ENCODE measurements around the gene TCP11L2.
A peak's percentile ranks its signal among the peaks of the same experiment; 100 is the strongest.
"Not testable (repeated sequence)": the region's sequence is repeated elsewhere in the genome, so short reads cannot be mapped to it uniquely, and the experiment has no call there.

The TCP11L2 gene

DNA sequence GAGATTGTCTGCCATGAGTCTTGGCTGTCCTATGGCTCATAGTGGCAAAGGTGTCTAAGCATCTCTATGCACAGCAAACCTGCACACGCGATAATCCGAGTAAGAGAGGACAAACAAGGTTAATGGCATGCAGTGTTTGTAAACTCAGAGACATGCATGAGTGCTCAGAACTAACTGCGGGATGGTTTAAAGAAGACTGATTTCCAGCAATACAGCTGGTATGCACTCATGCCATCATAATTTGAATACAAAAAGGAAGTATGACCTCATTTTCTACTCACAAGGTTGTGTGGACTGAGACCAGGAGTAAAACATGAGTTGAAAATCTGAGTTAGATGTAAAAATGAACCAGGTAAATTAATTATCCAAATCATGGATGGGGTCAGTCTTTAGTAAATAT is 16.6 kb upstream of the TCP11L2 start:
- no peak for DNase-seq

DNA sequence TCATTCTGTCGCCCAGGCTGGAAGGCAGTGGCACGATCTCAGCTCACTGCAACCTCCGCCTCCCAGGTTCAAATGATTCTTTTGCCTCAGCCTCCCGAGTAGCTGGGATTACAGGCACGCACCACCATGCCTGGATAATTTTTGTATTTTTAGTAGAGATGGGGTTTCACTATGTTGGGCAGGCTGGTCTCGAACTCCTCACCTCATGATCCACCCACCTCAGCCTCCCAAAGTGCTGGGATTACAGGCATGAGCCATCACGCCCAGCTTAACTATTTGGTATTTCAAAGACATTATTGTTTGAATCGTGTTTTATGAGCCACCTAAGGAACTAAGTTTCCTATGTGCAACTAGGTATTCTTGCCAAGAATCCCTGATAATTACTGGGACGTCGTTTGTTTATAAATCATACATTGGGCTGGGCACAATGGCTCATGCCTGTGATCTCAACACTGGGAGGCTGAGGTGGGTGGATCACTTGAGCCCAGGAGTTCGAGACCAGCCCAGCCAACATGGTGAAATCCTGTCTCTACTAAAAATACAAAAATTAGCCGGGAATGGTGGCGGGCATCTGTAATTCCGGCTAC is 15.9 kb upstream of the TCP11L2 start:
- DNase-seq: not testable (repeated sequence)

DNA sequence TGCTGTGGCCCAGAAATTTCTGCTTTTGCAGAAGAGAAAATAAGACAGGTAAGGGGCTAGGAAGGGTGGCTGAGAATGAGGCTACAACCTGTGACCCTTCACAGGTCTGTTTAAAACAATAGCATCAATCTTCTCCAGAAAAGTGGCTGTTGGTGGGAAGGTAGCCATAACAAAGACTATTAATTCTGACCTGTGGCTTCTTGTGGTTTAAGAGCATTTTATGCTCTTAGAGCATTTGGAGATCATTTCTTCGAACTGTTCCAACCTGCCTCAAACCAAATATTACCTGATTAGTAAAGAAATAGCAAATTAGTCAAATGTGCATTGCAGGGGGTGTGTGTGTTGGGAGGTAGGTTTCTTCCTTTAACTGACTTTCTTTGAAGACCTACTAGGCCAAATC is 15.2 kb upstream of the TCP11L2 start:
- DNase-seq: no peak

DNA sequence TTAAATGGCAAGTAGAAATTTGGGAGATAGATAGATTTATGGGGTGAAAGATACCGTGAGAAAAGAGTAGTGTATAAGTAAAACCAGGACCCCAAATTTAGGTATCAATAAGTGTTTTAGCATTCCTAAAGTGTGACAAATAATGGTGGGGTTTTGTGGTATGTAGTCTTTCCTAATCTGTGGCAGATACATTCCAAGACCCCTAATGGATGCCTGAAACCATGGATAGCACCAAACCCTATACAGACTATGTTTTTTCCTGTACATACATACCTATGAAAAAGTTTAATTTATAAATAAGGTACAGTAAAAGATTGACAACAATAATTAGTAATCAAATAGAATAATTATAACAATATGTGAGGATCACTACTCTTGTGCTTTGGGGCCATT is 14.4 kb upstream of the TCP11L2 start:
- no peak for DNase-seq

DNA sequence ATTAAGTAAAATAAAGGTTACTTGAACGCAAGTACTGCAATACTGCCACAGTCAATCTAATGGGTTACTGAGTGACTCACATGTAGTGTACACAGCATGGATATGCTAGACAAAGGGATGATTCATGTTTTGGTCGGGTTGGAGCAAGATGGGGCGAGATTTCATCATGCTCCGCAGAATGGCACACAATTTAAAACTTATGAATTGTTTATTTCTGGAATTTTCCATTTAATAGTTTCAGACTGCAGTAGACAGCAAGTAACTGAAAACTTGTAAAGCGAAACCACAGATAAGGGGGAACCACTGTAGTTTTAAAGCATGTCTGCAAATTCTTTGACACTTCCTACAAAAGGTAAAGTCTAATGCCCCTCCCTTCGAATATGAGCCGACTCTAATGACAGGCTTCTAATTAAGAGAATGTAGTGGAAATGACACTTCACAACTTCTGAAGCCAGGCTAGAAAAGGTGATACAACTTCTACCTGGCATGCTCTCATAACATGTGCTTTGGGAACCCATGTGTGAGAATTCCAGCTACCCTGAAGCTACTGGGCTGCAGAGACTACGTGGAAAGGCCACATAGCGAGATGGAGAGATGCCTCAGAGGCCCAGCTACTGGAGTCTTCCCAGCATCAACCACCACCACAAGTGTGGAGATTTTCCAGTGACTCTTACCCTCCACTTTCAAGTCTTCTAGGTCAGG is 13.9 kb upstream of the TCP11L2 start:
- DNase-seq: peak in 1 of 2 experiments; percentile 51

DNA sequence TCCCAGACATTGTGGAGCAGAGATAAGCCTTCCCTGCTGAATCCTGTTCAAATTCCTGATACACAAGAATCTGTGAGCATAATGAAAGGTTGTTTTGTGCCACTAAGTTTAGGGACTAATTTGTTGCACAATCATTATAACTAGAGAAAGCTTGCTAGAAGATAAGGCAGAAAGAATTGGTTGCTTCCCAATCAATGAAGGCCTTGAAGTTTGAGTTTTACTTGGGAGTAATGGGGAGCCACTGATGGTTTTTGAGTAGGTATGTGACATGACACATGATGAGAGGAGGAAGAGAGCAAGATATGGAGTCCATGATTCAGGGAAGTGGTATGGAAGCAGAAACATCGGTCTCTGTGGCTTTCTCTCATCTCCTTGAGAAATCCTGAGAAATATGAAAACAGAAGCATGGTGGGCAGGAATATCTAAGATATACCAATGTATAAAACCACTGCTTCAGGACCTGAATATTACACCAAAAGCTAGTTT is 13.3 kb upstream of the TCP11L2 start:
- DNase-seq: no peak

DNA sequence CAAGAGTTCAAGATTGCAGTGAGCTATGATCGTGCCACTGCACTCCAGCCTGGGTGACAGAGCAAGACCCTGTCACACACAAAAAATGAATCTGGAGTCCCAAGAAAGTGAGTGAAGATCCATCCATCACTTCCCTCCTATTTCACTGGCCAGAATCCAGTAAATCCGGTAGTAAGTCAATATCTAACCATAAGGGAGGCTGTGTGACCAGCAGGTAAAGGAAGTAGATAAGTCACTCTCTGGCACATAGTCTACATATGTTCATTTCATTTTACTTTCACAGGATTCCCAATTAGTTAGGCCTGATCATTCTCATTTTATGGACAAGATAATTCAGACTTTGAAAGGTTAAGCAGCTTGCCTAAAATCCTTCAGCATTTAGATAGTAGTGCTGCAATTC is 11.9 kb upstream of the TCP11L2 start:
- DNase-seq: no peak

DNA sequence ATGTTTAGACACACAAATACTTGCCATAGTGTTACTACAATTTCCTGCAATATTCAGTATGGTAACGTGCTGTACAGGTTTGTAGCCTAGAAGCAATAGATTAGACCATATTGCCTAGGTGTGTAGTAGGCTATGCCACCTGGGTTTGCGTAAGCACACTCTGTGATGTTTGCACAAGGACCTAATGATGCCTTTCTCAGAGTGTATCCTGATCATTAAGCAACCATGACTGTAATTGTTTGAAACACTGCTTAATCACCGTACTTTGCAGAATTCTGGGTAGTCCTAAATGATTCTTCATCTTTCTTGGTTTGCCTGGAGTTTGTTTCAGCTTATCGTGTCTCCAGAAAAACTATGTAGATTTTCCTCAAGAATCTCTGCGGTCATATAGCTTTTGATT is 11.2 kb upstream of the TCP11L2 start:
- peak in 1 of 2 experiments; percentile 55 for DNase-seq

DNA sequence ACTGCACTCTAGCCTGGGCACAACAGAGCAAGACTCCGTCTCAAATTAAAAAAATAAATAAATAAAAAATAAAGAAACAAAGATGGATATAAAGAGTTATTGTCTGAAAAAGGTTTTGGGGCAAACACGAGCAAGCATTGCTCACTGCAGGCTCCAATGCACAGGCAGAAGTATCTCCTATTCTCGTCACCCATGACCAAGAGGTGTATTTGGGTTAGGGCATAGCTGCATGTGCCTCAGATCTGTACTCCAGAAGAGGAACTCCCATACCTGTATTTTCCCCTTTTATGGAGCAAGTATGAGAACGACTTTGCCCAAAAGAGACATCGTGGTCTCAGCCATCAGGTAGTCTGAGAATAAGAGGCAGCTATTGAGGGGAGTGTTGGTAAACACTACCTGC is 10.2 kb upstream of the TCP11L2 start:
- DNase-seq: no peak

DNA sequence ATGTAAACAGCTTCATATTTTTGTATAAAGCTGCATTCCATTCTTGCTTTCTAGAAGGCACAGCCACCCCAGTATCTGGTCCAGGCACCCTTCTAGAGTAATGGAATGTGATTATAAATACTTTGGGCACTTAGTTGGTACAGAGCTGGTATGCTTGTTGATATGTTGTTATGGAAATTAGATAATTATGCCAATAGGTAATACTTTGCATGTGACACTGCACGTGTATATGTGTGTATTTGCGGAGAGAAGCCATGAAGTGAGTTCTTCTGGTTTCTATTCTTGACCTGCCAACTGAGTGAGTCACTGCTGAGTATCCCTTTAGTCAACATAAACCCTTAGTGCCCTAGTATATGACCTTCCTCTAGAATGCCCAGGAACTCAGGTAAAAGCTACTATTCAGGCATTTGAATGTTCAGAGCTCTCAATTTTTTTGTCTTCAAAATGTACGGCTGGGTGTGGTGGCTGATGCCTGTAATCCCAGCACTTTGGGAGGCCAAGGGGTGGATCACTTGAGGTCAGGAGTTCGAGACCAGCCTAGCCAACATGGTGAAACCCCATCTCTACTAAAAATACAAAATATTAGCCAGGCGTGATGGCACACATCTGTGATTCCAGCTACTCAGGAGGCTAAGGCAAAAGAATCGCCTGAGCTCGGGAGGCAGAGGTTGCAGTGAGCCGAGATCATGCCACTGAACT is 6.2 kb upstream of the TCP11L2 start:
- DNase-seq: no peak

DNA sequence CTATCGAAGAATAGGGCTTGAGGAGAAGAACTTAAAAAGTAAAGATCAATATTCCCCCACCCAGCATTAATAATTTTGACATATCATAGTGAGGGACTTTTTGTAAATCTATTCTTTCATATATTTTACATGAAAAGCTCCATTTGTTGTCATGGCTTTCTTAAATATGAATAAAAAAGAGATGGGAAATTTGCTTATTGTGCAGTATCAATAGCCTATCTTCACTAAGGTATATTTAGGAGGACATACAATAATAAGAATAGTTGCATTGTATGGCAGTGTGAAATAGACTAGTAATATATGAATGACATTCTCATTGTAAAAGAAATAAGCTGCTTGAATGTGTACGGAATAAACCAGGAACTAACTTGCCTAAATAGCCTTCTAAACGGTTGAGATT is 5.5 kb upstream of the TCP11L2 start:
- DNase-seq: no peak

DNA sequence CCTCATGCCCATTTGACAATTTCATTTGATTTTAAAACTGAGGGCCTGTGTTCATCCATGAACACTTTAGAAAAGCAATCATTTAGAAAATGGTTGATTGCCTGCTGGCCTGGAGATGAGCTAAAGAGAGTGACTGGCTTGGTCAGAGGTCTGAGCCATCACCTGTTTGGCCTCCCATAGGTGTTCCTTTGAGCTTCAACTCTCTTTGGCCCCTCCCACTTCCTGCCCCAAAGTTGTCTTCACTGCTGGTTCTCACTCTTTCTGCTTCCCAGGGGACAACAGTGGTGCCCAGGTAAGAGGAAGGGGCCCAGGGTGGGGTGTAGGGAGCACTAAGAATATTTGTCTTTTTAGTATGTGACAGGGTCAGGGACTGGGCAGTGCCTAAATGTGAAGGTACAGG is 4.9 kb upstream of the TCP11L2 start:
- no peak for DNase-seq

DNA sequence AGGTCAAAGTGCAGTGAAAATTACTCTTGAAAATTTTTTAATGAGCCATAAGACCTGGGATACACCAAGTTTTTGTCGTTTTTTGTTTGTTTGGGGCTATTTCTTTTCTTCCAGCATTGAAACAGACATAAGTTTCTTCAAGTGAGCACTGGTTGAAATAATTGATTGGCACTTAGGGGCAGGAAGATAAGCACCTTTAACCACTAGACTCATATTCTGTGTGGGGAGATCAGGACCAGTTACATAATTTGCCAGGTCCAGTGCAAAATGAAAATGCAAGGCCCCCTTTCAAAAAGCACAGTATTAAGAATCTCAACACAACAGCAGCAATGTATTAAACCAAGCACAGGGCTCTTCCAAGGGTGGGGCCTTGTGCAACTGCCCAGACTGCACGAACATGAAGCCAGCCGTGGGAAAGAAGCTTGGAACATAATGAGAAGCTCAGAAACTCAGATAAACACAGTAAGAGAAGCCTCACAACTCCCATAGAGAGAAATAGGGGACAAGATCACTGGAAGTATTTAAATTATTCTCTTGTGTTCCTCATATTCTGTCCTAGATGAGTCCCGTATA is 3.2 kb upstream of the TCP11L2 start:
- no peak for DNase-seq

DNA sequence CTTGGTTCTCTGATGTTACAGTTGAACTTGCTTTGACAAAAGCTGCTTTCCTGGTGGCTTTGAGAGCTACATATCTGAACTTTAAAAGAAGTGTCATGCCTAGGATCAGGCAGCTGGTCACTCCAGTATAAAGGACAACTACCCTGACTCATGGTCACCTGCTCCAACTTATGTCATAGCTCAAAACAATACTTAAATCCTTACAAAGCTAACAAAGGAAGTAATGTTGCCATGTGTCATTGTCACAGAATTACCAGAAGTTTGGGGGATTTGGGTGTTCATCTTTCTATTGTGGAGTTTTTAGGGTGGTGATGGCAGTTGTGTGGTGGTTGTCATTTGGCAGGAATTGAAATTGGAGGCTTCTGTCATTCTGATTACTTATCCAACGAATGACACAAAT is 1.8 kb upstream of the TCP11L2 start:
- no peak for DNase-seq

DNA sequence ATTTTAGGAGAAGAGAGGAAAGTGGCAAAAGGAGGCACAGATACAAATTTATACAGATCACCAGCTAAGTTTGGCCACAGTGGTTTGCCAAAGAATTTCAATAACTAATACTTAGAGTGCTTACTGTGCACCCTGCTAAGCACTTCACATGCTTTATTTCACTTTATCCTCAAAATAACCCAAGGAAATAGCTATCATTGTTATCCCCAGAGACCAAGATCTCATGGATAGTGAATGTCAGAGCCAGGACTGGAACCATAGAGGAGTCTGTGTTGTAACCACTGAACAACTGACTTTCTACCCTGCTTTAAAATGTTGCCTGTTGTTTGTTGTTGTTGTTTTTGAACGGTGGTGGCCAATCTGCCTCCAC is 1.3 kb upstream of the TCP11L2 start:
- DNase-seq: no peak

DNA sequence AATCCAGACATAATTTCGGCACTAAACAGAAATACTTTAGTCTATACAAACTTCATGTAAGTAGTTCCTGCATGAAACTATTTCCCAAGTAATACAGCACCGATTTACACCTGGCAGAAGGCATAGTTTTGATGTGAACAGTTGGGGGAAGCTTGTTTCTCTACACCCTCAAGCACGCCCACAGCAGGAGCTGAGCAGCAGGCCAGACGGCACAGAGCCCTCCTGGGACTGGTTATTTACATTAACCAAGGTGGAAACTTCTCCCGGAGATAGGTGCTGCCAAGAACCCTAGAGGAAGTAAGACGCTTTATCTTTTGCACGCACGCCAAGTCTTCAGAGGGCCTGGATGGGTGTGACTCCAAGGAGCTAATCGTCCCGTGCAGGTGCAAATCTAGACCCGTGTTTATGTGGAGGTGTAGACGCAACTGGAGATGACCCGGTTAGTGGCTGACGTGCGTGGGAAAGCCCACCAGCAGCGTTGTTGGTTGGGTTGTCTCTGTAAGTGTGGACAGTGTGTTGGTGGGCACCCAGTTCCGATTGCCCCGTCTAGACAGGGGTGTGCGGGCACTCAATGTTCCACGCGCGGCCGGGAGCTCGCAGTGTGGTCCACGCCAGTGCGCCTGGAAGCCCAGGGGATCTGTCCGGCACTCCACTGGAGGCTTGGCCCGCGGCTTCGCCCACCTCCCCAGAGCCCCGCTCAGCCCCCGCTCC is 767 bp upstream of the TCP11L2 start:
- DNase-seq: peak; percentile 25 to 40

DNA sequence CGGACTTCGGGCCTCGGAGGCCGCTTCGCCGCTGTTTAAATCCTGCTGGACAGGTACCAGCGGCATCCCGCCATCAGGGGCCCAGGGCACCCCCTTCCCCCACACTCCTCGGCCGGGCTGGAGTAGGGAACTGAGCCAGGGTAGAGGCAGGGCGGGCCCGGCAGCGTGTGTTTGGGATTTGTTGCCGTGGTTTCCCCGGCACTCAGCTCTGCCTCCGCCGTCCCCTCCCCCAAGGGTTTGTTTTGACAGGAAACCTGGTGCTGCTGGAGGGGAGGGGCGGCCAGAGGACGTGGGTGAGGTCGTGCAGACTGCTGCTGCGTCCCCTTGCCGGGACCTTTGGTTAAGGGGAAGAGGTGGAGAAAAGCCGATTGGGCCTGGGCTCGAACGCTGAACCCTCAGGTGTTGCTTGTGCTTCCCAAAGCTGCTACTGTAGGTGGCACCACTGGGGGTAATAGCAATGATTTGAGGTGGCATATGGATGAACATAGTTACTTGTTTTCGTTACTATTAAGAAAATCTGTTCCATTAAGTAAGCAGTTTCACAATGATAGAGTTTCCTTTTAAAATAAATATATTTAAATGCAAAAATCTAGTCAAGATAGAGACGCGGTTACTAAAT is 778 bp downstream of the TCP11L2 start:
- DNase-seq: no peak

DNA sequence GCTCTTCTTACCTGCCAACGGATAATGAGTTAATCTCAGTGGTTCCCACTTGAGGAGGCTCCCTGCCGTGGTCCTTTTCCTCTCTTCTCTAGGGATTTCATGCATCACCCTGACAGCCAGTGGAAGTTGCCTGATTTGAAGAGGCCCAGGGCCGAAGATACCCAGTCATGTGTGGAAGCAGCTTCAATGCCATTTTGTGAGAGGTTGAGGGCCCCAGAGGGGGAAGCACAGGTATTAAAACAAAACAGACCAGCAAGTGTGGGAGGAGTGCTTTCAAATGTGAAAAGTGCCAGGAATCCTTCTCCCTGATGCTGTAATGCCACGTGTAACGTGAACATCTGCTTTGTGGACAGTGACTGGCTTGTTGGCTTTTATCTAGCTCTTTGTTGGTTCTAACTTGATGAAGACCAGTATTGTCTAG is 1.5 kb downstream of the TCP11L2 start:
- DNase-seq: no peak

DNA sequence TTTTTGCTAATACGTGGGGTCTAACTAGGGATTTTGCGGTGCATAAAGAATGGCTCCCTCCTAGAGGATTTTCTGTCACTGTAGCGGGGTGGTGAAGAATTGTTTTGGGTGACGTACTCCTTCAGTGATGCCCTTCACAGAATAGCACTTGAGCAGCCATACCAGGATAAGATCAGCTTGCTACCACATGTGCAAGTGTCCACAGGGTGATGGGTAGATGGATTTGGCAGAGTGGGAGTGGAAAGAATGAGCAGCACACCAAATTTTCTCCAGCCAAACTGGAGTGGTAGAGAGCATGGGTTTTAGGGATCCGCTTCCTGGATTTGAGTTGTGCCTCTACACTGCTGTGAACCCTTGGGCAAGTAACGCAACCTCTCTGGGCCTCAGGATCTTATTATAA is 2.3 kb downstream of the TCP11L2 start:
- no peak for DNase-seq

DNA sequence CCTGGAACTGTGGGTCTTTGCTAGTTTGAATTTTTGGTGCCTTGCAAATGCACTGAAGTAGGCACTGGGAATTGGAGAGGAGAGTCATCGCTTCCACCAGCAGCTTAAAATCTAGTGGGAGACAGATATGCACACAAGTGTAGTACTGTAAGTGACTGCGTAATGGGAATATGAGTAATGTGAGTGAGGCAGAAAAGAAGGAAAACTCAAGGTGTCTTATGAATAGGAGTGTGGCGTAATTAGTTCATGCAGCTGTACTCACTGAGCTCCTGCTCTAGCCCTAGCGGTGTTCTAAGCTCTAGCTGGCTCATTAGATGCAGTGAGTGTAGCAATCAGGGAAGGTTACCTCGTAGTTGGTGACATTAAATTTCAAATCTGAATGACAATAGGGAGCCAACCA is 2.8 kb downstream of the TCP11L2 start:
- no peak for DNase-seq

DNA sequence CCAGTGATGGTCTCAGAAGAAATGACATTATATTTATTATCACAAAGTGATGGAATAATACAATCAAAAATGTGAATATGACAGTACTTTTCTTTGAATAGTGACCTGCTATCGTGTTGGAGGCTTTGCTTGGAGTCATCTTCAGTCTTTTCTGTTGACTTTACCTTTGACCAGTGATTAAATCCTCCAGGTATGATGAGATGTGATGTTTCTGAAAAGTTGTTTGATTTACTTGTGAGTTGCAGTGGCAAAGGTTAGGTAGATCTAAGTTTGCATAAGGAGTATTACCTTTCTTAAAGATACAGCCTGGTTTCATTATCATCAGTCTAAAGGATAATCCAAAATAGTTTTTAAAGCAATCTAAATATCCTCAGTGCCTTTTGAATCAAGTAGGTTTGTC is 4.6 kb downstream of the TCP11L2 start:
- no peak for DNase-seq

DNA sequence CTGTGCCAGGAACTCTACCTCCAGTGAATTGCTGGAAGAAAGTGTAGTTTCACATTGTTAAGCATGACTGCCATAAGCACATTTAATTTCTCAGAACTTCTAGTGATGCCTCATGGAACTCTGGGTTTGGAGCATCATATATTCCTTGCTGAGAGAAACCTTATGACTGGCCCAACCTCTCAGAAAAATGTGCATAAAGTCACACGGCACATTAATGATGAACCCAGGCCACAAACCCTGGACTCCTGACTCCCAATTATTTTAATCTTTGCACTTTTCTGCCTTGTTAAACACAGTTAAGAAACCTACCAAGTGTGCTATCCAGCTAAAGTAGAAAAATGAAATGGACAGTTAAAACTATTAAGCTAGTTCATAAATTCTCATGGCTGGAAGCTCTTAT is 5.6 kb downstream of the TCP11L2 start:
- no peak for DNase-seq

DNA sequence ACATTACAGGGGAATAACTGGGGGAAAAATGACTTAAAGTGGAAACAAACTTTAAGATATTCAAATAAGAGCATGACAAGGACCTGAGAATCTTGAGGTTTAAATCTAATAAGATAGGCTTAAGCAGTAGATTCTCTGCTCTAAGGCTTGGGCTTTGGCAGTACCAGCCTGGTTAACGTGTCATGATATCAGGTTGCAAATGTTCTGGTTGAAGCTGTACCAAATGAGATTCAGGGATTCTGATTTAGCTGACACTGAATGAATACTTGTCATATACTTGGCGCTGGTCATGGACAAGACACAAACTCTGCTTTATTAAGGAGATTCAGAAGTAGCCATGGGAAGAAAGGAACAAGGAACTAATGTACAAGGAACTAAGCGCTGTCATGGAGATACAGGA is 6.1 kb downstream of the TCP11L2 start:
- DNase-seq: no peak

Data from NCI-H1930 (cell line).